ENCODE measurements around the gene OSTM1. TPM values are rescaled to one million over a fixed set of nuclear protein-coding genes. Genes with fewer than 3 reads are reported as not detected.

OSTM1 gene
- total and polyA plus RNA-seq, 2 of the 8 experiments (the other 6 are each of a cell fraction or from before 2014, with no cell fraction given), result 17.7 to 26.1 TPM

DNA sequence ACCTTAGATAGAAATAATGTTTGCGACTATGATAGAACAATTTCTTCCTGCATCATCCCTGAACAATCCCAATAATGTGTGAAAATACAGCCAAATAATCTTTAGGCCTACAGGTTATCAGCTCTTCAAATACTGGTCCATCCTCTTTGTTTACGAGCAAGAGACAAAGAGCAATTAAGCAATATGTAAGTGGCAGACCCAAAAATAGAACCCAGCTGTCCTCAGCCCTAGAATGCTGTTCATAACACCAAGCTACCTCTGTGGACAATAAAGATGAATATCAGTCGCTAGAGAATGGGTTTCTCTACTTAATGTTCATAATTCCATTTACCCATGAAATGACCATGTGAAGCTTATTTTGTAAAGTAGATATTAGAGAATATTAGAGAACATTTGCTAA is 28.4 kb upstream of the OSTM1 start:
- Histone ChIP-seq H3K79me2 (ENCODE audit: control insufficient read depth in 1 of 2, insufficient read depth in 2 of 2, low read length in 2 of 2) (no peaks in the 10 kb centered on the region), H4K8ac (ENCODE audit: extremely low read depth, insufficient read depth, low read length) (no peak overlapping the region), H2BK15ac (ENCODE audit: low read length) (no peak overlapping the region), H2AFZ (ENCODE audit: low read length) (no peak overlapping the region), H3K36me3 (ENCODE audit: control insufficient read depth in 2 of 4, insufficient read depth in 4 of 4, low read length in 3 of 4) (no peaks in the 10 kb centered on the region), H3K56ac (replicated peaks; ENCODE audit: insufficient read length, low read depth, low read length) (no peak overlapping the region), H4K5ac (ENCODE audit: insufficient read length, low read depth, low read length) (no peak overlapping the region), H3K27ac (ENCODE audit: low read depth, low read length) (no peak overlapping the region), H2BK5ac (ENCODE audit: low read depth, low read length) (no peak overlapping the region), H3K9me3 (ENCODE audit: insufficient read depth in 2 of 2, low read depth in 1 of 2, low read length in 1 of 2) (no peaks in the 10 kb centered on the region), H3K4me3 (ENCODE audit: extremely low read depth in 1 of 4, insufficient read depth in 2 of 4, low read depth in 3 of 4, low read length in 4 of 4) (no peak overlapping the region), H4K91ac (replicated peaks; ENCODE audit: insufficient read length, low read length) (no peak overlapping the region), H3K23ac (ENCODE audit: insufficient read length) (no peak overlapping the region), H3K9ac (replicated peaks in 1 of 4; ENCODE audit: extremely low read depth in 1 of 4, low read depth in 3 of 4, low read length in 3 of 4) (no peak overlapping the region), H2BK120ac (replicated peaks; ENCODE audit: low read depth, low read length) (no peak overlapping the region), H3K14ac (ENCODE audit: insufficient read length) (no peak overlapping the region), H3K27me3 (replicated peaks in 1 of 4; ENCODE audit: control insufficient read depth in 3 of 4, extremely low read depth in 1 of 4, insufficient read depth in 3 of 4, low read length in 3 of 4) (no peaks in the 10 kb centered on the region), H3K18ac (ENCODE audit: extremely low read depth, low read length) (no peak overlapping the region), H3K4ac (replicated peaks; ENCODE audit: insufficient read length, low read depth, low read length) (no peak overlapping the region), H2BK12ac (ENCODE audit: low read depth, low read length) (no peak overlapping the region), H2BK20ac (ENCODE audit: low read length) (no peak overlapping the region), H3K4me1 (replicated peaks in 1 of 4; ENCODE audit: control insufficient read depth in 3 of 4, insufficient read depth in 4 of 4, low read length in 3 of 4) (peaks cover 0 to 7% (median 4%) of the 10 kb centered on the region in 4 experiments; a peak in 5 of 7 replicates), H3K23me2 (ENCODE audit: low read depth, low read length) (no peaks in the 10 kb centered on the region), H4K20me1 (replicated peaks in 1 of 2; ENCODE audit: control insufficient read depth in 1 of 2, insufficient read depth in 2 of 2, low read length in 2 of 2) (no peaks in the 10 kb centered on the region), H3K4me2 (ENCODE audit: insufficient read depth in 1 of 2, low read depth in 2 of 2, low read length in 2 of 2) (no peak overlapping the region), H2AK5ac (ENCODE audit: low read depth, low read length) (no peak overlapping the region), H3K79me1 (ENCODE audit: low read depth, low read length) (no peaks in the 10 kb centered on the region)
- DNase-seq (ENCODE audit: low read depth in 1 of 2, low spot score in 2 of 2) (no peak), FAIRE-seq (no peak)
- ChIA-PET CTCF (ENCODE audit: partially characterized antibody) (interaction anchor here (1.0 kb wide), 1 partner anchor 129 kb away, joined by 3 read pairs; no protein-coding TSS in a partner anchor), POLR2A (ENCODE audit: partially characterized antibody) (interaction anchor here (0.6 kb wide), 1 partner anchor 104 kb away, joined by 3 read pairs; no protein-coding TSS in a partner anchor)
- 90% methylated on average over 3 of the region's 3 CpGs; no CpG with 5 or more reads in 1 of the 2 experiments for WGBS, 2 experiments (ENCODE audit: extremely low coverage in 1 of 2, insufficient coverage in 1 of 2, insufficient read length in 1 of 2, insufficient replicate concordance in 2 of 2, low coverage in 1 of 2, low lambda C conversion rate in 2 of 2, missing lambda C conversion rate in 1 of 2)
- no peak for TF ChIP-seq SIRT6 (IDR thresholded peaks at IDR 0.05; ENCODE audit: low read length)
- TF ChIP-seq CBX8 (IDR thresholded peaks at IDR 0.05; ENCODE audit: borderline replicate concordance, low read depth, low read length), result no peak
- no peak for TF ChIP-seq BCL11A (IDR thresholded peaks at IDR 0.05; ENCODE audit: low read depth in 2 of 2, low read length in 2 of 2)
- no peak for TF ChIP-seq CHD1 (IDR thresholded peaks at IDR 0.05; ENCODE audit: low read depth, low read length)
- TF ChIP-seq GABPA (IDR thresholded peaks at IDR 0.05; ENCODE audit: borderline replicate concordance, insufficient read depth, low read length), result no peak
- TF ChIP-seq EP300 (IDR thresholded peaks at IDR 0.05; ENCODE audit: borderline replicate concordance in 1 of 2, low read depth in 2 of 2, low read length in 2 of 2), result no peak
- no peak for TF ChIP-seq TCF12 (IDR thresholded peaks at IDR 0.05; ENCODE audit: low read depth, low read length)
- no peak for TF ChIP-seq SUZ12 (IDR thresholded peaks at IDR 0.05; ENCODE audit: low read length)
- no peak for TF ChIP-seq SP1 (IDR thresholded peaks at IDR 0.05; ENCODE audit: low read depth, low read length)
- no peak for TF ChIP-seq BACH1 (IDR thresholded peaks at IDR 0.05; ENCODE audit: low read length)
- TF ChIP-seq EGR1 (IDR thresholded peaks at IDR 0.05; ENCODE audit: borderline replicate concordance, low read depth, low read length), result no peak
- TF ChIP-seq MAFK (IDR thresholded peaks at IDR 0.05; ENCODE audit: low read depth, low read length), result no peak
- TF ChIP-seq, protein P1, sequence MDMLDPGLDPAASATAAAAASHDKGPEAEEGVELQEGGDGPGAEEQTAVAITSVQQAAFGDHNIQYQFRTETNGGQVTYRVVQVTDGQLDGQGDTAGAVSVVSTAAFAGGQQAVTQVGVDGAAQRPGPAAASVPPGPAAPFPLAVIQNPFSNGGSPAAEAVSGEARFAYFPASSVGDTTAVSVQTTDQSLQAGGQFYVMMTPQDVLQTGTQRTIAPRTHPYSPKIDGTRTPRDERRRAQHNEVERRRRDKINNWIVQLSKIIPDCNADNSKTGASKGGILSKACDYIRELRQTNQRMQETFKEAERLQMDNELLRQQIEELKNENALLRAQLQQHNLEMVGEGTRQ (IDR thresholded peaks at IDR 0.05; ENCODE audit: low read length), result no peak
- TF ChIP-seq RNF2 (IDR thresholded peaks at IDR 0.05; ENCODE audit: borderline replicate concordance, low read depth, low read length, missing control alignments, poor library complexity, severe bottlenecking), result no peak
